ENCODE data around the gene FBXO46. TPM values are rescaled to one million over a fixed set of nuclear protein-coding genes. Genes with fewer than 3 reads are reported as not detected.
"Not testable (repeated sequence)": the region's sequence is repeated elsewhere in the genome, so short reads cannot be mapped to it uniquely, and the experiment has no call there.

Gene FBXO46
- total and polyA plus RNA-seq, 2 donors (not counting 3 experiments of a cell fraction or from before 2014, with no cell fraction given), result 7.7 to 21.2 TPM

GRCh38 chr19:45752639-45753038 is 21.9 kb upstream of the FBXO46 start:
- H4K20me1 ChIP-seq (replicated peaks; ENCODE audit: control insufficient read depth, extremely low read depth, insufficient read depth, low read length), result no peaks in the 10 kb centered on the region
- H3K79me2 ChIP-seq (ENCODE audit: control insufficient read depth, insufficient read depth, low read length), result no peaks in the 10 kb centered on the region
- dilution Hi-C loops (cut with MboI; ENCODE audit: extremely low pct_ligation_motif_present, low sequenced_read_pairs) (no loop called here), intact Hi-C loops (cut with micrococcal nuclease) (no loop called here)
- no peaks in the 10 kb centered on the region for H3K9me3 ChIP-seq (replicated peaks; ENCODE audit: control insufficient read depth, insufficient read depth, low read length)
- no peak overlapping the region for H3K4me3 ChIP-seq (replicated peaks in 1 of 3; ENCODE audit: insufficient read depth in 1 of 3, low read depth in 1 of 3, low read length in 3 of 3)
- H2AFZ ChIP-seq (ENCODE audit: low read depth, low read length), result no peak overlapping the region
- H3K4me2 ChIP-seq (ENCODE audit: insufficient read depth, low read length), result no peak overlapping the region
- TF ChIP-seq CTCF (IDR thresholded peaks at IDR 0.05; ENCODE audit: extremely low read depth in 1 of 2, insufficient read depth in 1 of 2, low read depth in 1 of 2, low read length in 2 of 2) (no peak), JUN (IDR thresholded peaks at IDR 0.05; ENCODE audit: borderline replicate concordance, insufficient read depth, insufficient read length, low read depth) (no peak), POLR2A (IDR thresholded peaks at IDR 0.05; ENCODE audit: low read depth, low read length) (no peak), FOS (IDR thresholded peaks at IDR 0.05; ENCODE audit: borderline replicate concordance, insufficient read depth, low read length) (no peak)
- no peak for DNase-seq (ENCODE audit: low read depth, low spot score)
- no peaks in the 10 kb centered on the region for H3K9me1 ChIP-seq (replicated peaks; ENCODE audit: control insufficient read depth, extremely low read depth, insufficient read depth, low read length)
- no peaks in the 10 kb centered on the region for H3K36me3 ChIP-seq (ENCODE audit: control insufficient read depth in 2 of 2, extremely low read depth in 1 of 2, insufficient read depth in 2 of 2, low read length in 2 of 2)
- ChIA-PET CTCF (interaction anchor here (0.6 to 1.3 kb wide), 5 partner anchors 11 to 1534 kb away, joined by 3 to 4 read pairs (median 3); partner anchors contain the start of gene SIX5), POLR2A (interaction anchor here (0.7 kb wide), 1 partner anchor 1031 kb away, joined by 7 read pairs; no protein-coding TSS in a partner anchor)
- peaks cover 0 to 1% of the 10 kb centered on the region in 2 experiments for H3K27me3 ChIP-seq (ENCODE audit: control insufficient read depth in 2 of 2, insufficient read depth in 2 of 2, low read length in 2 of 2)
- no peak overlapping the region for H3K9ac ChIP-seq (replicated peaks; ENCODE audit: extremely low read depth, insufficient read depth, low read length)
- no TSS peak for BruUV-seq (replicated peaks)
- H3K27ac ChIP-seq (ENCODE audit: insufficient read depth, low read depth, low read length), result no peak overlapping the region
- no peaks in the 10 kb centered on the region for H3K4me1 ChIP-seq (ENCODE audit: control insufficient read depth, extremely low read depth, insufficient read depth, low read length)
- no peak for FAIRE-seq

GRCh38 chr19:45751483-45751882 is 20.8 kb upstream of the FBXO46 start:
- H3K27me3 ChIP-seq (ENCODE audit: control insufficient read depth in 2 of 2, insufficient read depth in 2 of 2, low read length in 2 of 2); H3K79me2 ChIP-seq (ENCODE audit: control insufficient read depth, insufficient read depth, low read length); dilution Hi-C loops (cut with MboI; ENCODE audit: extremely low pct_ligation_motif_present, low sequenced_read_pairs); H3K9me1 ChIP-seq (replicated peaks; ENCODE audit: control insufficient read depth, extremely low read depth, insufficient read depth, low read length); H4K20me1 ChIP-seq (replicated peaks; ENCODE audit: control insufficient read depth, extremely low read depth, insufficient read depth, low read length); FAIRE-seq; H3K27ac ChIP-seq (ENCODE audit: insufficient read depth, low read depth, low read length); CTCF ChIA-PET; H3K4me3 ChIP-seq (replicated peaks in 1 of 3; ENCODE audit: insufficient read depth in 1 of 3, low read depth in 1 of 3, low read length in 3 of 3); H3K36me3 ChIP-seq (ENCODE audit: control insufficient read depth in 2 of 2, extremely low read depth in 1 of 2, insufficient read depth in 2 of 2, low read length in 2 of 2); H2AFZ ChIP-seq (ENCODE audit: low read depth, low read length); H3K9ac ChIP-seq (replicated peaks; ENCODE audit: extremely low read depth, insufficient read depth, low read length); H3K9me3 ChIP-seq (replicated peaks; ENCODE audit: control insufficient read depth, insufficient read depth, low read length); POLR2A ChIA-PET; BruUV-seq (replicated peaks); H3K4me1 ChIP-seq (ENCODE audit: control insufficient read depth, extremely low read depth, insufficient read depth, low read length); H3K4me2 ChIP-seq (ENCODE audit: insufficient read depth, low read length); intact Hi-C loops (cut with micrococcal nuclease); DNase-seq (ENCODE audit: low read depth, low spot score): not testable (repeated sequence)

Data from endothelial cell of umbilical vein (primary cell).